GM19372 (cell line): Measurements from ENCODE around the gene GPATCH4.
"Not testable (repeated sequence)": the region's sequence is repeated elsewhere in the genome, so short reads cannot be mapped to it uniquely, and the experiment has no call there.

Experiments used
- ATAC-seq: cut with Tn5 transposase; IDR thresholded peaks from one replicate; pipeline ENCODE4 v1.9.1; 2021; ENCODE audit warnings: mild to moderate bottlenecking, low read depth, moderate library complexity; ENCODE audit not compliant: unreplicated experiment

The GPATCH4 gene

DNA sequence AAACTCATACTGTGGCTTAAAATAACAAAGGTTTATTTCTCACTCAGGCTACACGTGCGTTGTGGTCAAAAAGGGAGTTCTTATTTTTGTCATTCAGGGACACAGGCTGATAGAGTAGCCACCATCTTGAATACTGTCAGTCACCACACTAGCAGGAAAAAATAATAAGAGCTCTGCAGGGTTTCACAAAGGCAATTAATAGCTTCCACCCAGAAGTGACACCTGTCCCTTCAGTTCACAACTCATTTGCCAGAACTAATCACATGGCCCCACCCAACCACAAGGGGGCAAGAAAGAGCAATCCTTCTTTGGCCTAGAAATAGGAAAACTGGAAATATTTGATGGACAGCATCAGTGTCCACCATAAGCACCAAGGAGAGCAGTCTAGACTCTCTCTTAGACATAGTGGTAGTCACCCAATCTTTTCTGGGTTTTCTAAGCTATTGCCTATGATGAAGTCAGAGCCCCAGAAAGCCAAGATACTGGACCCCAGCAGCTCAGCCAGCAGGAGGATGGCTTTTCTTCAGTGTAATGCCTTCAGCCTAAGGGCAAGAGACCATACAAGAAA lies 26.1 kb upstream of the GPATCH4 start:
- no peak for ATAC-seq

DNA sequence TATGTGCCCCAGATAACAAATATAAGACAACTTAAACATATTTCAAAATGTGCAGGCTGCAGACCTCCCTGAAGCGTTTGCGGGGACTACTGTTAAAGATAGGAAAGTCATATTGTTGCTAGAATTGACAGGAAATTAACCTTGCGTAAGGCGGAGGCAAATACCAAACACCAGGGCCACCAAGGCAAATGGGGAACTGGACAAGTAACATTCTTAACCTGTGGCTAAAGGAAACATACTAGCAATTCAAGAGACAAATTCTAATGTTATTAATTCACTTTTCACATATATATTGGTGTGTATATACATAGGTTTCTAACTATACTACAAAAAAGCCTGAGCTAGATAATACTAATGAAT lies 24.8 kb upstream of the GPATCH4 start:
- ATAC-seq = no peak

DNA sequence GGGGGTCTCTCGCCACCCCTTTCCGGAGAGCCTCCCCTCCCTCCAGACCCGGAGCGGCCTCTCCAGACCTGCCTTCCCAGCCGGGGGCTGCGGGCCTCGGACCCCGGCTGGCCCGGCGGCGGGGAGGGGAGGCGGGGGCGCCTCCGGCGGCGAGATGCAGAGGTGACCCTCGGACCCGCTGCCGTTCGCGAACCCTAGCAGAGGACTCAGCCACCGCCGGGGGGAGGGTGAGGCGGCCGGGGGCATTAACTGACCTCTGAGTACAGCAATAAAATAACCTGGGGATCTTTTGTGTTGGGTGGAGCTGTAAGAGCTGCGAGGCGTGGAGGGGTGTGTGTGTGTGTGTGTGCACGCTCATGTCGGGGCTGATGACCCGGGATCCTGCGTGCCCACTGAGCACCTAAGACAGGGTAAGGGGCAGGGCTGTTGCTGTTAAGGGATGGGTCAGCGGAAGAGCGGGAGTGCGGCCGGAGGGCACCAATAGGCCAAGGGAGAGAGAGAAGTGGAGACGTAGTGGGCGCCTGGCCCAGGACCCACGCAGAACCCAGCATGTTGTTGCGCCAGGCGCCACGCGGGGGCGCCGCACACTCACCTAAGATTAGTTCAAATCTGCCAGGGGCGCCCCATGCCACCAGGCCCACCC lies 24.3 kb upstream of the GPATCH4 start:
- no peak for ATAC-seq

DNA sequence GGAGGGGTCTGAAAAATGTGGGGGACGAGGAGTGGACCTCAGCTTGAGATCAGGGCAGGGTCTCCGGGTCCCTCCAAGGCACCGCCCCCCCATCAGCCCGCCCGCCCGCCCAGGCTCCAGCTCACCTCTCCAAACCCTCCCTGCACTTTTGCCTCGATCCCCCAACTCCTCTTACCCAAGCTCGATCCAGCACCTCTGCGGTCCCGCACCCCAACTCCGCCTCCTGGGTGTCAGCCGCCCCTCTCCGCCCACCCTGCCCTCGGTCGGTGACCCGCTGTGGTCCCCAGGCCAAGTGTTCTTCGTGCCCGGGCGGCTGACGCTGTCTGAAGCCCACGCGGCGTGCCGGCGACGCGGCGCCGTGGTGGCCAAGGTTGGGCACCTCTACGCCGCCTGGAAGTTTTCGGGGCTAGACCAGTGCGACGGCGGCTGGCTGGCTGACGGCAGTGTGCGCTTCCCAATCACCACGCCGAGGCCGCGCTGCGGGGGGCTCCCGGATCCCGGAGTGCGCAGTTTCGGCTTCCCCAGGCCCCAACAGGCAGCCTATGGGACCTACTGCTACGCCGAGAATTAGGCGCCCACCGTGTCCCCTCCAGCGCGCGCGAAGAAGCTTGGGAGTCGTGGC lies 23.6 kb upstream of the GPATCH4 start:
- no peak for ATAC-seq

DNA sequence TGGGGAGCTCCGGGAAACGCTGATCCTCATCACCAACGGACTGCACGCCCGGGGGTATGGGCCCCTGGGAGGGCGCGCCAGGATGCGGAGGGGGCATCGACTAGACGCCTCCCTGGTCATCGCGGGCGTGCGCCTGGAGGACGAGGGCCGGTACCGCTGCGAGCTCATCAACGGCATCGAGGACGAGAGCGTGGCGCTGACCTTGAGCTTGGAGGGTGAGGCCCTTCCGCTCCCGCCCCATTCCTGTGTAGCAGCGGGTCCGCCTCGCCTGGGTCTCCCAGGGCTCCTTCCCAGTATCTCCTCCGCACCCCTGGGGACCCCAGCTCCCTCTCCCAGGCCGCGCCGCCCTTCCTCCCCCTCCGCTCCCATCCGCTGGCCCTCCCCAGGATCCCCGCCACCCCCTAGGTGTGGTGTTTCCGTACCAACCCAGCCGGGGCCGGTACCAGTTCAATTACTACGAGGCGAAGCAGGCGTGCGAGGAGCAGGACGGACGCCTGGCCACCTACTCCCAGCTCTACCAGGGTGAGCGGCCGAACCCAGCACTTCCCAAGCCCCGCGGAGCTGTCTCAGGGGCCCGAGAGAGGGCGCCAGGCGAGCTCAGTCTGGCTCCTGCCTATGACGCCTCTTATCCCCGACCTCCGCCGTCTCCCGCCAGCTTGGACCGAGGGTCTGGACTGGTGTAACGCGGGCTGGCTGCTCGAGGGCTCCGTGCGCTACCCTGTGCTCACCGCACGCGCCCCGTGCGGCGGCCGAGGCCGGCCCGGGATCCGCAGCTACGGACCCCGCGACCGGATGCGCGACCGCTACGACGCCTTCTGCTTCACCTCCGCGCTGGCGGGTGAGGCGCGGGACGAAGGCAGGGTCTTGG lies 22.9 kb upstream of the GPATCH4 start:
- ATAC-seq = no peak

DNA sequence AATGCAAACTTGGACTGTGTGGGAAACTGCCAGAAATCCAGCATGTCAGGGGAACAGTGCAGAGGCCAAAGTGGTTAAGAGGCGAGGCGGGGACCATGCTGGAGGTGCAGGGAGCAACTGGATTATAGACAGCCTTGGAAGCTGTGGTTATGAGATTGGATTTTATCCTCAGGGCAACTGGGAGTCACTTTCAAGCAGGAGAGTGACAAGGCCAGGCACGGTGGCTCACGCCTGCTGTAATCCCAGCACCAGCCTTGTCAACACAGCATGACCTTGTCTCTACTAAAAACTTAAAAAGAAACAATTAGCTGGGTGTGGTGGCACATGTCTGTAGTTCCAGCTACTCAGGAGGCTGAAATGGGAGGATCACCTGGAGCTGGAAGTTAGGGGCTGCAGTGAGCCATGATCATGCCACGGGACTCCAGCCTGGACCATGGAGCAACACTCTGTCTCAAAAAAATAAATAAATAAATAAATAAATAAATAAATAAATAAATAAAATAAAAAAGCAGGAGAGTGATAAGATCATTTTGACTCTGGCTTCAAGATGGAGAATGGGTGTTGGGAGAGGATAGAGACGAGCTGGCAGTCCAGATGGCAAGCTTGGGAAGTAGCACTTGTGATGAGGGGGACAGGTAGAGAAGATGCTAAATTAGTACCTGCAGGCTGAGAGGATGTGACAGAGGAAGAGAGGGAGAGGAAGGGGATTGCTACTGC lies 21.5 kb upstream of the GPATCH4 start:
- ATAC-seq = no peak

DNA sequence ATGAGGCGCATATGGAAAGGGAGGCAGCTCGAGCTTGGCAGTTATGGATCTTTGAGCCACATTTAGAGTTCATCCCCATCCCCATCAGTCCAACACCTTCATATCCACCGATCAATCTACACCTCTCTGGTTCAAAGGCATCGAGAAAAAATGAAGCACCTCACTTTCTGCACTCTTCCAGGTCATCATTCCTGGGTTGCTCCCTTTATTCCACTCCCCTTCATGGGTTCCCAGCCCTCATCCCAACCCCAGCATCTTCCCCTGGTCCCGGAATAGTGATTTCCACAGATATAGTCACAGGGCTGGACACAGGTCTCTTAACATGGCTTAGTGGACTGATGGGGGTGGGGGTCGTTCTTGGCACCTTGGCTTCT lies 18.3 kb upstream of the GPATCH4 start:
- ATAC-seq = no peak

DNA sequence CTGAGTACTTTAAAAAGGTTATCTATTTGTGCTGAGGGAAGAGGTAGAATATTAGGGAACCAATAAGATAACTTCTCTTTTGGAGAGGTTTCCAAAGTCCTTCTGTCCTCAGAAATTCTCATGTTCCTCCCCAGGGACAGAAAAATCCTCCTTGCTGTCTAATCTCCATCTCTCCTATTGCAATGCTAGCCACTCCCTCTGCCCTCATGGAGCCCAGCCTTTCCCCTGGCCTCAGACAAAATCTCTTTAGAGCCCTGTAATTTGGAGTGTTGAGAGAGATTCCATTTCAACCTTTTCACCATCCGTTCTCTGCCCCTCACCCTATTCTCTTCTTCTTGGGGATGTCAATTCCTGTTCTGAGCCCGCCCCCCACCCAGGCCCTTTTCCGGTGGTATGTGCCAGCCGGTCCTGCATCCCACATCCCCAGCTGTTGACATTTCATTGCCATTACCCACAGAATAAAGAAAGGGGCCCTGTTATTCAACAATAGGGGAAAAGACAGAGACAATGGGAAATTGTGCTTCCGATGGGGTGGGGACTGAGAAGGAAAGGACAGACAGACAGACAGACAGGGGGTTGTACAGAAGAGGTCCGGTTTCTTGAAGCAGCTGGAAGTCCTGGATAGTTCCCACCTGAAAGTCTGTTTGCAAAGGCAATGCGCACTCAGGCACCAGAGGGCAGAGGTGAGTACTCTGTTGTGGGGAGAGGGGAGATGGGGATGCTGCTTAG lies 17.7 kb upstream of the GPATCH4 start, which contains the start of gene HAPLN2:
Gene HAPLN2 (plus strand): TSS at position 563 of the 729 bp plus-strand sequence. CDS start 4,076 bp downstream, outside the sequence.
- no peak for ATAC-seq

DNA sequence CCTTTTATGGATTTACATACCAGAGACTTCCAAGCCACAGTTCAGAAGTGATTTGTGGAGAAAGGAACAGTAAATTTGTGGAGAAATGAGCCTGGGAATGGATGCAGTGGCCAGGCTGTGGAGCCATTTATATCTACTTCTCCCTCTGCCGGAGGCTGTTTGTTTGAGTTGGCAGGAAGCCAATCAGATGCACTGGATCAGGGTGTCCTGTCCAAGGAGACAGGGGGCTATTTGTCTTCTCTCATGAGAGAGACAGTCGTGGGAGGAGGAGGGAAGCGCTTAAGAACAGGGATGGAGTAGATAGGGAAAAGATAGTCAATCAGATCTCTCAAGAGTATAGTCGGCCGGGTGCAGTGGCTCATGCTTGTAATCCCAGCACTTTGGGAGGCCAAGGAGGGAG lies 15.2 kb upstream of the GPATCH4 start:
- ATAC-seq = no peak

DNA sequence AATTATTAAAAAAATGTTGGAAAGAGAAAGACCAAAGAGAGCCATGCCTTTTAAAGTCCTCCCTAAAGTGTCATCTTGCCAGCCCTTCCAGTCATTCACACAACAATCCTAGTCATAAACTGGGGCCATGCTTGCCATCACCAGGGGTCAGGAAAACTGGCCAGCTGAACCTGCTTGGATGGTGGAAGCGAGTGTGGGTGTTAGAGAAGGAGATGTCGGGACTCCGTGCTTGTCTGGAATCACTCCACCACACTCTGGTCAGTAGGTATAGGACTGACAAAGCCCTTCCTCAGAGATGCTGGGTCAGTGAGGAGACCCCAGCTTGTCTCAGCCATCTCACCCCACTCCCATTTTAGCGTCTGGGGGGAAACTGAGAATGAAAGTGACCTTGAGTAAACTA lies 14.7 kb upstream of the GPATCH4 start:
- ATAC-seq = no peak

DNA sequence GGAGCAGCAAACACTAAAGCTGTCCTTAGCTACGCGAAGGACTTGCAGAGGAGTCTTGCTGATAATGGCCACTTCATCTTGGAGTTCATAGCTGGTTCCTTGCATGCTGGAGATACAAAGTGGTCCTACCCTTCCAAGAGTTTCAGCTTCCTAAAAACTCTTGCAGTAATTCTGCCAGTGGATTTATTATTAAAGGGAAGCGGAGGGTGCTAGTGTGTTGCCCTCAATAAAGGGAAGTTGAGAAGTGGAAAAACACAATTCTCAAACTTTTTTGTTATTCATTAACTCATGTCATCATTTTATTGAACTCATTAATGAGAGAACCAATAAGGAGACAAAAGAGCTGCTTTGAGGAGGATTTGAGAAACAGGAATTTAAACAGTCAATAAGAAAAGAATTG lies 11.4 kb upstream of the GPATCH4 start:
- ATAC-seq = no peak

DNA sequence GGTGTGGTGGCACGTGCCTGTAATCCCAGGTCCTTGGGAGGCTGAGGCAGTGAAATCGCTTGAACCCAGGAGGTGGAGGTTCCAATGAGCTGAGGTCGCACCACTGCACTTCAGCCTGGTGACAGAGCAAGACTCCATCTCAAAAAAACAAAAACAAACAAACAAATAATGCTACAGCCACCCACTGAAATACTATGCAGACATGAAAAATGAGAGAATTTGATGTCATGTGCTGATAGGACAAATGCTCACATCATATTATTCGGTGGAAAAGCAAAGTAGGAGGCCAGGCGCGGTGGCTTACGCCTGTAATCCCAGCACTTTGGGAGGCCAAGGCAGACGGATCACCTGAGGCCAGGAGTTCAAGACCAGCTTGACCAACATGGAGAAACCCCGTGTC lies 8.8 kb upstream of the GPATCH4 start:
- ATAC-seq = not testable (repeated sequence)

DNA sequence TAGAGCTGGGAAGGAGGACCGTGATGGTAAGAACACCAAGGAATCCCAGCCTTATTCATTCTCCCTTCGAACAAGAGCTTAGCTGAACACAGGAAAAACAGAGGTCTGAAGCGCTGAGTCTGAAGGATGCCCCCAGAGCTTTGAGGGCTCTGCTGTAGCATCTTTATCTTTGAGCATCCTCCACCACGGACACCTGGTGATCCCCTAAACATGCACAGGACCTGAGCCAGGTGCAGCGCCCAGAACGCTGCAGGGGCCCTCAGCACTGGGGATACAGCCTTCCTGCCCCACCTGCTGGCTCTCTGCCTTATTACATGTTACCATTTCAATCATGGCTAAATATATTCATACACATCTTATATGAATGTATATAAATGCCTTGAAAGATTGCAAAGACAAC lies 7.7 kb upstream of the GPATCH4 start:
- no peak for ATAC-seq

DNA sequence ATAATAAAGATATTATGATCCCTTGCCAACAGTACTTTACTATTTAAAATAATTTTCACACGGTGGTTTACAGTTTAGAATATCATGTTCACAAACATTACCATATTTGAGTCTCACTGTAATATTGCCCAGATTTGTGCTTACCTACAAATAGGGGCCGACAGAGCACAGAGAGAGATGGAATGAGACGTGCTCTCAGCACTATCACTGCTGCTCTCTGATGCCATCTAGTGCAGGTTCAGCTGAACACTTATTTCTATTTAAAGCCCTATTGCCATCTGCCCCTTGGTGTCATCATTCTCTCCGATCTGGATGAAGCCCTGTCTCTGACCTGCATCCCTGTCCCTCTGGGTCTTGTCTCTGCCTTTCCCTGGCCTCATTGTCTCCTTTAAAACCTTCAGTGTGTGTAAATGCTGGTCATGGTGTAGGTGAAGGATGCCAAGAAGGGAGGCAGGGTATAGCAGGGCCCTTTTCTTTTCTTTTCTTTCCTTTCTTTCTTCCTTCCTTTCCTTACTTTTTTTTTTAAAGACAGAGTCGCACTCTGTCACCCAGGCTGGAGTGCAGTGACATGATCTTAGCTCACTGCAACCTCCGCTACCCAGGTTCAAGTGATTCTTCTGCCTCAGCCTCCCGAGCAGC lies 6.9 kb upstream of the GPATCH4 start:
- ATAC-seq = no peak

DNA sequence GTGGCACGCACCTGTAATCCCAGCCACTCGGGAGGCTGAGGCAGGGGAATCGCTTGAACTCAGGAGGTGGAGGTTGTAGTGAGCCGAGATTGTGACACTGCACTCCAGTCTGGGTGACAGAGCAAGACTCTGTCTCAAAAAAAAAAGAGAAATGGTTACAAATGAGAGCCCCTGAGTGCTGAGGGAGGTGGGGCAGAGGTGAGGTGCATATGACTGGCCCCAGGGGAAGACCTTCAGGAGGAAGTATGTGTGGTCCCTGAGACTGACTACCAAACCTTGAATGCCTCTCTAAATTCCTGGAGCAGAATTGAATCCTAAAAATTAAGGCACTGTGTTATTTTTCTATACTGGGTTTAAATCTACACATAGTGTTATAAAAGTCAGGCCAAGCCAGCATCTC lies 6.1 kb upstream of the GPATCH4 start:
- ATAC-seq = not testable (repeated sequence)

DNA sequence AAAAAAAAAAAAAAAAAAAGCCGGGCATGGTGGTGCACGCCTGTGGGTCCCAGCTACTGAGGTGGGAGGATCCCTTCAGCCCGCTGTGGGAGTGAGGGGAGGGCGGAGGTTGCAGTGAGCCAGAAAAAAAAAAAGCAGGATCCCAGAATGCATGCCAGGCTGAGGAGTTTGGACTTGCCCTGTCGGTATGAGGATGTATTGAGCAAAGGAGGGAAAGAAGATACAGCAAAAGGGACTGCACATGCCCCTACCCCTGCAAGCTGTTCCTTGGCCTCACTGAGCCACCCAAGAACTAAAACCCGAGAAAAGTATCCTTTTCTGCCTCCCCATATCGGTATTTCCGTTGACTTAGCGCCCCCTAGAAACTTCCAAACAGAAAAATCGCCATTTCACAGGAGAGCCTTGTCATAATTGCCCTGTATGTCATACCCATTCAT lies 1.3 kb upstream of the GPATCH4 start:
- ATAC-seq = no peak

DNA sequence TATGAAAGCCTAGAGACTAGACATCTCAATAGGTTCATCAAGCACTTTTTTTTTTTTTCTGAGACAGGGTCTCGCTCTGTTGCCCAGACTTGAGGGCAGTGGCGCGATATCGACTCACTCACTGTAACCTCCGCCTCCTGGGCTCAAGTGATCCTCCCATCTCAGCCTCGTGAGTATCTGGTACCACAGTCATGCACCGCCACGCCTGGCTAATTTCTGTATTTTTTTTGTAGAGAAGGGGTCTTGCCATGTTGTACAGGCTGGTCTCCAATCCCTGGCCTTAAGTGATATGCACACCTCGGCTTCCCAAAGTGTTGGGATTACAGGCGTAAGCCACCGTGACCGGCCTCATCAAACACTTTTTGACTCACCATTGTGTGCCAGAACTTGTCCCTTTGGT lies 613 bp upstream of the GPATCH4 start:
- no peak for ATAC-seq

DNA sequence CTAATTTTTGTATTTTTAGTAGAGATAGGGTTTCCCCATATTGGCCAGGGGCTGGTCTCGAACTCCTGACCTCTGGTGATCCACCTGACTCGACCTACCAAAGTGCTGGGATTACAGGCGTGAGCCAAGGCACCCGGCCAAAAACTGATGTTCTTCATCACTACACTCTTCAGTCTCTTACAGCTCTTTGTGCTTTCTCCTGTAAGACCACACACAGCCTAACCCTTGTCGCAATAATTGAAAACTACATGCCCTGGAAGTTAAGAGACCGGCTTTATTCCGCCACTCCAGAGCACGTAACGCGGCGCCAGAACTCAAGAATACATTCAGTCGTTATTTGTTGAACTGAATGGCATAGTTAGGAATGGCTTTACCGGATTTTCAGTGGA lies 552 bp downstream of the GPATCH4 start:
- no peak for ATAC-seq

DNA sequence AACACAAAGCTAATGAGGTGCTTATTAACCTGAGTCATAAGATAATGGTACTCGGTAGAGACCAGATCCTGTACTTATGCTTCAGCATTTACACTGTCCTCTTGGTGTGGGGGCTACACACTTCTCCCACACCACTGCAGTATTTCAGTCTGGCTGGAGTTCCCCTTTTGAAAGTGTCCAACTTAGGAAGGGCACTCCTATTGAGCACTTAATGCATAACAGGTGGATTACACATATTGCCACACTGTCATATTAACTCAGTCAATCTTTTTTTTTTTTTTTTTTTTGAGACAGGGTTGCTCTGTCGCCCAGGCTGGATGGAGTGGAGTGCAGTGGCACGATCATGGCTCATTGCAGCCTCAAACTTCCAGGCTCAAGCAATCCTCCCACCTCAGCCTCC lies 1.5 kb downstream of the GPATCH4 start:
- no peak for ATAC-seq
